Ovary (tissue), 3 donors: ENCODE measurements around the gene KCNJ6.

ENCODE experiments used
- POLR2A ChIP-seq: fragments of 450-650 bp; IDR thresholded peaks from one replicate; pipeline ENCODE4 v1.6.1; 2017; ENCODE audit warnings: antibody characterized with exemption, mild to moderate bottlenecking, moderate library complexity
- TF ChIP-seq, protein P1 (sequence below), 3 donors: fragments of 450-650 bp in 2 of 3; fragments of 200-600 bp in 1 of 3; IDR thresholded peaks; one replicate each; pipeline versions ENCODE4 v1.5.1 to v1.8.0; 2016 to 2022; ENCODE audit warnings: antibody characterized with exemption in 3 of 3, mild to moderate bottlenecking in 1 of 3
- donor health status: DM: no; HTN: no; CAD: no.

- TF ChIP-seq, protein P1, sequence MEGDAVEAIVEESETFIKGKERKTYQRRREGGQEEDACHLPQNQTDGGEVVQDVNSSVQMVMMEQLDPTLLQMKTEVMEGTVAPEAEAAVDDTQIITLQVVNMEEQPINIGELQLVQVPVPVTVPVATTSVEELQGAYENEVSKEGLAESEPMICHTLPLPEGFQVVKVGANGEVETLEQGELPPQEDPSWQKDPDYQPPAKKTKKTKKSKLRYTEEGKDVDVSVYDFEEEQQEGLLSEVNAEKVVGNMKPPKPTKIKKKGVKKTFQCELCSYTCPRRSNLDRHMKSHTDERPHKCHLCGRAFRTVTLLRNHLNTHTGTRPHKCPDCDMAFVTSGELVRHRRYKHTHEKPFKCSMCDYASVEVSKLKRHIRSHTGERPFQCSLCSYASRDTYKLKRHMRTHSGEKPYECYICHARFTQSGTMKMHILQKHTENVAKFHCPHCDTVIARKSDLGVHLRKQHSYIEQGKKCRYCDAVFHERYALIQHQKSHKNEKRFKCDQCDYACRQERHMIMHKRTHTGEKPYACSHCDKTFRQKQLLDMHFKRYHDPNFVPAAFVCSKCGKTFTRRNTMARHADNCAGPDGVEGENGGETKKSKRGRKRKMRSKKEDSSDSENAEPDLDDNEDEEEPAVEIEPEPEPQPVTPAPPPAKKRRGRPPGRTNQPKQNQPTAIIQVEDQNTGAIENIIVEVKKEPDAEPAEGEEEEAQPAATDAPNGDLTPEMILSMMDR (IDR thresholded peaks at IDR 0.05) = no peak
- TF ChIP-seq POLR2A = no peak
Measured at GRCh38 chr21:37660709-37661108, 255.5 kb downstream of the KCNJ6 start.
